ENCODE measurements around the gene SEC11A.
"Not testable (repeated sequence)": the region's sequence is repeated elsewhere in the genome, so short reads cannot be mapped to it uniquely, and the experiment has no call there.

Gene SEC11A

DNA sequence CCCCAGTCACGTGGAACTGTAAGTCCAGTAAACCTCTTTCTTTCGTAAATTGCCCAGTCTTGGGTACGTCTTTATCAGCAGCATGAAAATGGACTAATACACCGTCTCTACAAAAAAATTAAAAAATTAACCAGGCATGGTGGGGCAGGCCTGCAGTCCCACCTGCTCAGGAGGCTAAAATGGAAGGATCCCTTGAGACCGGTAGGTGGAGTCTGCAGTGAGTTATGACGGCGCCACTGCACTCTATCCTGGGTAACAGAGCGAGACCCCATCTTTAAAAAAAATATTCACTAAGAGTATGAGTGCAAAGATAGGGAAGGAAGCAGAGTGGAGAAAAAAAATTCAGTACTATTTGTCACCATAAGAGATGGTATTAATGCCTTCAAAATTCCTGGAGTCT is 25.6 kb downstream of the SEC11A start:
- H3K4me3 ChIP-seq (ENCODE audit: low read length) = no peak overlapping the region
- no peak for DNase-seq (ENCODE audit: low read depth, low spot score)

GRCh38 chr15:84689858-84690257 is 26.1 kb downstream of the SEC11A start:
- DNase-seq (ENCODE audit: low read depth, low spot score) = no peak
- H3K4me3 ChIP-seq (ENCODE audit: low read length) = no peak overlapping the region

GRCh38 chr15:84686446-84686845 is 29.5 kb downstream of the SEC11A start:
- not testable (repeated sequence) for H3K4me3 ChIP-seq (ENCODE audit: low read length); DNase-seq (ENCODE audit: low read depth, low spot score)

GRCh38 chr15:84685304-84685703 is 30.6 kb downstream of the SEC11A start:
- H3K4me3 ChIP-seq (ENCODE audit: low read length) = no peak overlapping the region
- no peak for DNase-seq (ENCODE audit: low read depth, low spot score)

DNA sequence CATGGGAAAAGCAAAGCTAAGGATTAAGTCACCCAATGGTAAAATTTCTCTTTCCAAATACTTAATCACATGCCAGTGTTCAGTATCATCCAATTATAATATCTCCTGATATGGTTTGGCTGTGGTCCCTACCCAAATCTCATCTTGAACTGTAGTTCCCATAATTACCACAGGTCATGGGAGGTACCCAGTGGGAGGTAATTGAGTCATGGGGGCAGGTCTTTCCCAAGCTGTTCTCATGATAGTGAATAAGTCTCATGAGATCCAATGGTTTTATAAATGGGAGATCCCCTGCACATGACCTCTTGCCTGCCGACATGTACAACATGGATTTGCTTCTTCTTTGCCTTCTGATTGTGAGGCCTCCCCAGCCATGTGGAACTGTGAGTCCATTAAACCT is 31.8 kb downstream of the SEC11A start:
- DNase-seq (ENCODE audit: low read depth, low spot score) = no peak
- no peak overlapping the region for H3K4me3 ChIP-seq (ENCODE audit: low read length)

DNA sequence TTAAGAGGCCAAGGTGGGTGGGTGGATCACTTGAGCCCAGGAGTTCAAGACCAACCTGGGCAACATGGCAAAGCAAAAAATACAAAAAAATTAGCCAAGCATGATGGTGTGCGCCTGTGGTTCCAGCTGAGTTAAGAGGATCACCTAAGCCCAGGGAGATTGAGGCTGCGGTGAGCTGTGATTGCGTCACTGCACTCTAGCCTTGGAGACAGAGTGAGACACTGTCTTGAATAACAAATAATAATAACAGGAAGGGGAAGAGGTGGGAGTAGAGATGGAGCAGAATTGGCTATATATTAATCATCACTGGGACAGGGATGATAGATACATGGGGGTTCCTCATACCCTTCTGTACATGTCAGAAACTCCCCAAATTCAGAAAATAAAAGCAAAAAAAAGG is 34.1 kb downstream of the SEC11A start:
- no peak for DNase-seq (ENCODE audit: low read depth, low spot score)
- no peak overlapping the region for H3K4me3 ChIP-seq (ENCODE audit: low read length)

- no peak overlapping the region for H3K4me3 ChIP-seq (ENCODE audit: low read length)
- DNase-seq (ENCODE audit: low read depth, low spot score) = no peak
Observed at GRCh38 chr15:84671211-84671610, 44.7 kb downstream of the SEC11A start.

DNA sequence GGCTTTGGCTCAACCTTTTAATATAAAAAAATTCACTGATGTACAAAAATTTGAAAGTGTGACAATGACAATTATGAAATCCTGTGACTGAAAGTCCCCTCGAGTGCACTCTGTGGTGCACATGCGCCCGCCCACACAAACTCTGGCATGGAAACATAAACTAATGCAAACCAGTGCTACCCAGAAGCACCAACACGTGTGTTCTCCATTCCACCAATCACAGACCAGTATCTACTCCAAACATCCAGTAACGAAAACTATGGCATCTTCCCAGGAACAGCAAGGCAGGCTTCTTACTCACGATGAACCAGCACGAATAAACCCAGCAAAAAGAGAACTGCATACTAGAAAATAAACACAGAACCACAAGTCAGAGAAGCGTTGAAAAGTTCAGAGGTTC is 46.2 kb downstream of the SEC11A start:
- no peak overlapping the region for H3K4me3 ChIP-seq (ENCODE audit: low read length)
- DNase-seq (ENCODE audit: low read depth, low spot score) = no peak

DNA sequence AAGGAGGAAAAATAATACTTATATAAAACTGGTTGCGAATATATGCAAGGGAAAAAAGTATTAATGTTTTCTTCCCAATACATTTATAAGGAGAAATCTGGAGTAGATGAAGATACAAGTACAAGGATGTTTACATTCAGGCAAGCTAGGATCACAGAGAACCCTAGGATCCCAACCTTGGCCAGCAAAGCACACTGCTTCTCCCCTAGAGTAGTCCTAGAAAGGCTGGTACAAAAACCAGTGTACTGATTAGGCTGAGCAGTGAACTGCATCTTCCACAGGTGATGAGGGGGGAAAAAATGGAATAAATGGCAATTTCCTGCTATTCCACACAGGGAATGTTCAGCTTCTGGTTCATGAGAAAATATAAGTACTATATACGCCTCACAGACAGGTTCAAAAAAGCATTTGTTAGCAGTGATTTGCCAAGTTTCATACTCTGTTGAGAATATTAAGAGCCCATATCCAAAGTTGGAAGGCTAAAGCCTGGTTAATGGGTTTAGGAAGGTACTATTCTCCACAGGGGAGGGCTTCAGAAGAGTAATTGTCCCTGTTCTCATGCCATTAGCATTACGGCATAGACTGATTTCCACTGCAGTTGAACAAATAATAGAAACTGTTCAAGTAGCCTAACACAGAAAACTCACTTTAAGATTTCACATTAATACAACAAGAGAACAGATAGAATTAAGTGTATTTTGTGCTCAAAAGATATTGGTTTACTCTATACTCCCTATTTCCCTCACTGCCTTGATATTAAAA is 47.5 kb downstream of the SEC11A start:
- H3K4me3 ChIP-seq (ENCODE audit: low read length) = no peak overlapping the region
- no peak for DNase-seq (ENCODE audit: low read depth, low spot score)

- H3K4me3 ChIP-seq (ENCODE audit: low read length) = no peak overlapping the region
- DNase-seq (ENCODE audit: low read depth, low spot score) = no peak
Observed at GRCh38 chr15:84666373-84666772, 49.6 kb downstream of the SEC11A start.

DNA sequence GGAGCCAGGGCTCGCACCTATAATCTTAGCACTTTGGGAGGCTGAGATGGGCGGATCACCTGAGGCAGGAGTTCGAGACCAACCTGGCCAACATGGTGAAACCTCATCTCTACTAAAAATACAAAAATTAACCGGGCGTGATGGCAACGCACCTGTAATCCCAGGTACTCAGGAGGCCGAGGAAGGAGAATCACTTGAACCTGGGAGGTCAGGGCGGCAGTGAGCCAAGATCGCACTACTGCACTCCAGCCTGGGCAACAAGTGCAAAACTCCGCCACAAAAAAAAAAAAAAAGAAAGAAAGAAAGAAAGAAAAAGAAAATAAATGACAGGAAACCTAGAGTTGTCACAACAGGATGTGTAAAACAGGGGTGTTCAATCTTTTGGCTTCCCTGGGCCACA is 54.9 kb downstream of the SEC11A start:
- no peak overlapping the region for H3K4me3 ChIP-seq (ENCODE audit: low read length)
- no peak for DNase-seq (ENCODE audit: low read depth, low spot score)

GRCh38 chr15:84659904-84660781 is 55.8 kb downstream of the SEC11A start:
- no peak overlapping the region for H3K4me3 ChIP-seq (ENCODE audit: low read length)
- no peak for DNase-seq (ENCODE audit: low read depth, low spot score)

- no peak for DNase-seq (ENCODE audit: low read depth, low spot score)
- peak overlapping the region; percentile 64 for H3K4me3 ChIP-seq (ENCODE audit: low read length)
Observed at GRCh38 chr15:84658788-84659411, 57.0 kb downstream of the SEC11A start.

DNA sequence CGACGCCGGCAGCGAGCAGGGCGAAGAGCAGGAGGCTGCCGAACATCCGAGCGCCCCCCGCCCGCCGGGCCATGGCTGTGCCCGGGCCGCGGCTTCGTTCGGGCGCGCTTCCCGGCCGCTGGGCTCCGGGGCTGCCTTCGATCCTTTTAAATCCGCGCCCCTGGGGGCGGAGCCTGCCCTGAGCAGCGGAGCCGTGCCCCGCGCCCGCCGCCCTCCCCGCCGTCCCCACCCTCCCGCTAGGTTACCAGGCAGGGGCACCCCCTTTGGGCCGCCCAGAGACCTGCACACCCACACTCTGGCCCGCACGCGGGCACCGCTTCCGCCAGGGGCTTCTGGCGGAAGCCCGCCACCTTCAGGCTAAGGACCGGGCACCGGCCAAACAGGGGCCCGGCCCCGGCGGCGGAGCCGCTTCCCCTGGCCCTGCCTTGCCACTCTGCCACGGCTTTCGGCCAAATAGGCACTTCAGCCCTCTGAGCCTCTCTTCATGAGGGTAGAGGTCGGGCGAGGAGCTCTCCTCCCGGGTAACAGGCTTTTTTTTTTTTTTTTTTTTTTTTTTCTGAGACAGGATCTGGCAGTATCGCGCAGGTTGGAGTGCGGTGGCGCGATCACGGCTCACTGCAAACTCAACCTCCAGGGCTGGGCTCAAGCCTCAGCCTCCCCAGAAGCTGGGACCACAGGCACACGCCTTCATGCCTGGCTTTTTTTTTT is 57.7 kb downstream of the SEC11A start, which contains the start of gene NMB:
Gene NMB, minus strand, starts transcription at position 120 of the 708 bp plus-strand sequence. Its CDS starts 47 bp downstream, at position 73.
- peak within 1 kb of the TSS; percentile 64 for H3K4me3 ChIP-seq (ENCODE audit: low read length)
- DNase-seq (ENCODE audit: low read depth, low spot score) = peak; percentile 83

DNA sequence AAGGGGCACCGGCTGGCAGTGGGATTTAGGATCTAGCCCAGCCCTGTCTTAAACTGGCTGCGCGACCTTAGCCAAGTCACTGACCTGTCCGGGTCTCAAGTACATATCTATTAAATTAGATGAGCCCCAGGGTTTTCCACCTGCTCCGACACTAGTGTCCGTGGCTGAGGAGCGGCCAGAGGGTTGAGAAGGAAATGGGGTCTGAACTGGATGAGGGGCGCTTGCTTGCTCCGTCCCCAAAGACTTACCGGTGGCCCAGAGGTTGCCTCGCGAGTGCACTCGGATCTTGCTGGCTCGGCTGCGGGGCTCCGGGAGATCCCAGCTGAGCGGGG is 58.2 kb downstream of the SEC11A start:
- peak overlapping the region; percentile 64 for H3K4me3 ChIP-seq (ENCODE audit: low read length)
- DNase-seq (ENCODE audit: low read depth, low spot score) = no peak

DNA sequence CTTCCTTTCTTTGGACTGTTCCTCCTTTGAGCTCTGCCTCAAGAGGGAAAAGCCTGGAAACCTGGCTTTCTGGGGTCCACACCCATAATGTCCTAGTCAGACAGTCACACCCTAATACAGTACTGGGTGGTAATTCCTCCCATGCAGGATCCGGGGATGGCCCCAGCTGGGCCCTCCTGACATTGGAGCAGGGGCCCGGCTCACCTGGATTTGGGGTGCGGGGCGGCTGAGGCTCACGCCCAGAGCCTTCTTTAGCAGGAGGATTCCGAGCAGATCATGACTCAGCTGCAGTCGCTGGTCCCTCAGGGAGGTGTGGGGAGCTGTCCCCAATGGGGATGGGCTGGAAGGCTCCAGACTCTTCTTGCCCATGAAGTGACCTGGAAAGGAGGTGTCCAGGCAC is 59.0 kb downstream of the SEC11A start:
- H3K4me3 ChIP-seq (ENCODE audit: low read length) = no peak overlapping the region
- no peak for DNase-seq (ENCODE audit: low read depth, low spot score)

- peak; percentile 85 for DNase-seq (ENCODE audit: low read depth, low spot score)
- peak overlapping the region; percentile 98 for H3K4me3 ChIP-seq (ENCODE audit: low read length)
Observed at GRCh38 chr15:84654689-84655453, 61.1 kb downstream of the SEC11A start.

DNA sequence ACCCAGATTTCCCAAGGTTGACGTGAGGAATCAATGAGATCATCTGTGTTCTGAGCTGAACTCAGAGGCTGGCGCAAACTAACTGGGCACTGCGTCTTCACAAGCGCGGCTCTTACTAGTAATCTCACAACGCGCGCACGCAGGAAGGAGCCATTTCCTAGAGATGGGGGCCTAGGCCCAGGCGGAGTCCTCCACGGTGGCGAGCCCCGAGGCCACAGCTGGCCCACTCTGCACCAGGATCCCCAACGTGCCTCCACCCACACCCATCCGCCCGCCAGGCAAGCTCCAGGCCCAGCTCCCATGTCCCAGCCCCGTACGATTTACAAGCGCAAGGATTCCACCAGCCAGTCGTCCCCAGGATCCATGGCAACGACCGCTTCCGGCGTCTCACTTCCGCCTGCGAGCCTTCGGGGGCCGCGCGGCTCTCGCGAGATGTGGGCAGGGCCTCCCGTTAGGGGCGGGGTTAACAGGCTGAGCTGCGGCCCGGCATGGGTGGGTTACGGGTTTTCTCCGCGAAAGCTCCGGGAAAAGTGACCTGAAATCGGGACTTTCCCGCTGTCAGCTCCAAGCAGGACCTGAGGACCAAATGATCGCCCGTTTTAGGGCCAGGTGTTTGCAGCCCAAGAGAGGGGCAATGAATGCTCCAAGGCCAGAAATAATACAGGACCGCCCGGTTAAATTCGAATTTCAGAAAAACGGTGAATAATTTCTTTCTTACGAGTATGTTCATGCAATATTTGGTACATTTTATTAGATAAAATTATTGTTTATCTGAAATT is 61.8 kb downstream of the SEC11A start, which contains the start of gene WDR73:
Gene WDR73, minus strand, starts transcription at position 374 of the 779 bp plus-strand sequence. Its CDS starts 9 bp downstream, at position 365.
- peak; percentile 89 for DNase-seq (ENCODE audit: low read depth, low spot score)

More for the DNA sequence above, 61.8 kb downstream of the SEC11A start, which contains the start of gene WDR73:
- H3K4me3 ChIP-seq (ENCODE audit: low read length) = peak within 1 kb of the TSS; percentile 98
